GM12872 (cell line): ENCODE measurements around the gene SPATA32.

Source experiments
- TF ChIP-seq, protein P1 (sequence below): IDR thresholded peaks from 3 replicates; pipeline ENCODE4 v1.5.1; 2011; ENCODE audit warnings: low read depth, mild to moderate bottlenecking, low read length, moderate library complexity; ENCODE audit not compliant: insufficient read depth

SPATA32 gene

GRCh38 chr17:45231481-45232116 lies 30.3 kb downstream of the SPATA32 start:
- TF ChIP-seq, protein P1, sequence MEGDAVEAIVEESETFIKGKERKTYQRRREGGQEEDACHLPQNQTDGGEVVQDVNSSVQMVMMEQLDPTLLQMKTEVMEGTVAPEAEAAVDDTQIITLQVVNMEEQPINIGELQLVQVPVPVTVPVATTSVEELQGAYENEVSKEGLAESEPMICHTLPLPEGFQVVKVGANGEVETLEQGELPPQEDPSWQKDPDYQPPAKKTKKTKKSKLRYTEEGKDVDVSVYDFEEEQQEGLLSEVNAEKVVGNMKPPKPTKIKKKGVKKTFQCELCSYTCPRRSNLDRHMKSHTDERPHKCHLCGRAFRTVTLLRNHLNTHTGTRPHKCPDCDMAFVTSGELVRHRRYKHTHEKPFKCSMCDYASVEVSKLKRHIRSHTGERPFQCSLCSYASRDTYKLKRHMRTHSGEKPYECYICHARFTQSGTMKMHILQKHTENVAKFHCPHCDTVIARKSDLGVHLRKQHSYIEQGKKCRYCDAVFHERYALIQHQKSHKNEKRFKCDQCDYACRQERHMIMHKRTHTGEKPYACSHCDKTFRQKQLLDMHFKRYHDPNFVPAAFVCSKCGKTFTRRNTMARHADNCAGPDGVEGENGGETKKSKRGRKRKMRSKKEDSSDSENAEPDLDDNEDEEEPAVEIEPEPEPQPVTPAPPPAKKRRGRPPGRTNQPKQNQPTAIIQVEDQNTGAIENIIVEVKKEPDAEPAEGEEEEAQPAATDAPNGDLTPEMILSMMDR: peak; percentile 45; the same call in 2 of the 3 replicates

- TF ChIP-seq, protein P1: no peak
Observed at GRCh38 chr17:45230787-45231480, 31.0 kb downstream of the SPATA32 start.

DNA sequence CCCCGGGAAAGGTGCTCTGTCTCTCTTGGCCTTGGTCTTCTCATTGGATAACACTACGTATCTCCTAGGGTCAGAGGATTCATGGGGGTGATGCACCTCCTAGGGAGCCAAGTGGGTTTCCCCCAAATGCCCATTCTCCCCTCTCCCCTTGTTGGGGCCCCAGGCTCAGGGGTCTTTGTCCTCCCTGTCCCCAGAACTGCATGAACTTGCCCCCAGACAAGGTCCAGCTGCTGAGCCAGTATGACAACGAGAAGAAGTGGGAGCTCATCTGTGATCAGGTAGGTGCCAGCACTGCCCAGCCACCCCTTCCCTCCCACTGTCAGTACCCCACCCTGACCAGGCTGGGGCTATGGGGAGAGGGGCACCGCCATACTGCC lies 31.5 kb downstream of the SPATA32 start:
- TF ChIP-seq, protein P1: no peak

DNA sequence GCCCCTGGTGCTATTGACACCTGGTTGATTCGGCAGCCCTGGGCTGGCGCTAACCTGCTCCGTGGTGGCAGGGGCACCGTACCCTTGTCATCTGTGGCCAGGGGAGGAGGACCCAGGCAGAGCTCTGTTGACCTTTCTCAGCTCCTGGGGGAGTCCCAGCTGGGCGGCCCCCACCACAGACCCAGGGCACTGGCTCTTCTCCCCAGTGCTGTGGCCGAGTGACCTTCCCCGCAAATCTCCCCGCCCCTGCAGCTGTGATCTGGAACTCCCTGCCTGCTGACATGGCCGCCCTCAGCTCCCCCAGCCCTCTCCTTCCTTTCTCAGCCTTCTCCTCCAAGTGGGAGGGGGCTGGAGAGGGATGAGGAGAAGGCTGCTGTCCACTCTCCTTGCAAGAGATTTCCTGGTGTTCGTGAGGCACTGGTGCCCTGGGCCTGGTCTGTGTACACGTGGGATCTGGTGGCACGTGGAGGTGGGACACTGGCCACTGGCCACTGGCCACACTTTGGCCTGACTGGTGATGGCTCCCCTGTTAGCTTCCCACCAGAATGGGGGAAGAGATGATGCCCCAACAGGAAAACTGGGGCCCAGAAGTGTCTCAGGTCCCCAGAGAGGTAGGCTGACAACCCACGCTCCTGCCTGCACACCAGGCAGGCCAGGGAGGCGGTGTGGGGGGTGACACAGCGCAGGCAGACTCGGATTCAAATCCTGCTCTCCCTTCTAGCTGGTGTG lies 32.0 kb downstream of the SPATA32 start:
- TF ChIP-seq, protein P1: no peak

GRCh38 chr17:45228763-45229539 lies 32.9 kb downstream of the SPATA32 start:
- TF ChIP-seq, protein P1: no peak

- TF ChIP-seq, protein P1: no peak
Observed at GRCh38 chr17:45227926-45228762, 33.8 kb downstream of the SPATA32 start.
